GM21515 (cell line): ENCODE data around the gene ZSCAN4.

Source experiments
- ATAC-seq: cut with Tn5 transposase; IDR thresholded peaks from one replicate; pipeline ENCODE4 v1.9.1; 2021; ENCODE audit not compliant: unreplicated experiment

Gene ZSCAN4

DNA sequence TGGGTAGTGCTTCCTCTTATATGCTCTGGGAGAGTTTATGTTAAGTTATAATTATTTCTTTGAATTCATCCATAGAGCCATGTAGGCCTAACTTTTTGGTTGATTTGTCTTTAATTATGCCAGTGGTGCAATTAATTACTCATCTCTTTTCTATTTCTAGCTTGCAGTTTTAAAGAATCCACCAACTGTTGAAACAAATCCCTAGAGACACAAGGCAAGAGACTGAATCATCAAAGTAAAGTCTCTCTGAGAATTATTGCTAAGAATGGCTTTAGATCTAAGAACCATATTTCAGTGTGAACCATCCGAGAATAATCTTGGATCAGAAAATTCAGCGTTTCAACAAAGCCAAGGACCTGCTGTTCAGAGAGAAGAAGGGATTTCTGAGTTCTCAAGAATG lies 7.1 kb downstream of the ZSCAN4 start:
- no peak for ATAC-seq

DNA sequence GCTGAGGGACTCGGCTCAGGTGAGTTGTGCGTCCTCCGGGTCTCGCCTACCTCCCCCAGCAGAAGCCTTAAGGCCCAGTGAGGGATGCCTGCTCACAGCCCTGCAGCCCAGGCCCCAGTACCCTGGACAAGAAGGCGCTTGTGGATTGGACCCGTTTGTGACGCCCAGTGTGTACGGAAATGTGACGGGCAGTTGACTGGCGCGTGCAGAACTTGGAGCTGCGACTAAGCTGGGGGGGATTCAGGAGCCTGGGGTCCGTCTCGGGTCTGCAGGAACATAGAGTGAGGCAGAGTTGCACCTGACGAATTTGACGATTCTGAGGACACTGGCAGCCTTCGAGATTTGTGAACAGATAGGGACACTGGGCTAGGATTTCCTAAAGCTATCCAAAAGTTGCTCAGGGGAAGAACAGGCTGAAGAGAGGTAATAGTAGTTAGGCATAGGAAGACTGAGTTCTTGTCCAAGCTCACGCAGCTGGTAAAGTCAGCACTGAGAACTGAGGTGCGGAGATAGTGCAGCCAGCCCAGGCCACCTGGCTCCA lies 13.6 kb downstream of the ZSCAN4 start:
- no peak for ATAC-seq

DNA sequence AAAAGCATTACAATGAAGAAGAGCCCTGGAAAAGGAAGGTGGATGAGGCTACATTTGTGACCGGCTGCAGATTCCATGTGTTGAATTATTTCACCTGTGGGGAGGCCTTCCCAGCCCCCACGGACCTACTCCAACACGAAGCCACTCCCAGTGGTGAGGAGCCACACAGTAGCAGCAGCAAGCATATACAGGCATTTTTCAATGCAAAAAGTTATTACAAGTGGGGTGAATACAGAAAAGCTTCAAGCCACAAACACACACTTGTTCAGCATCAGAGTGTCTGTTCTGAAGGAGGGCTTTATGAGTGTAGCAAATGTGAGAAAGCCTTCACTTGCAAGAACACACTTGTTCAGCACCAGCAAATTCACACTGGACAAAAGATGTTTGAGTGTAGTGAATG lies 18.0 kb downstream of the ZSCAN4 start:
- no peak for ATAC-seq

DNA sequence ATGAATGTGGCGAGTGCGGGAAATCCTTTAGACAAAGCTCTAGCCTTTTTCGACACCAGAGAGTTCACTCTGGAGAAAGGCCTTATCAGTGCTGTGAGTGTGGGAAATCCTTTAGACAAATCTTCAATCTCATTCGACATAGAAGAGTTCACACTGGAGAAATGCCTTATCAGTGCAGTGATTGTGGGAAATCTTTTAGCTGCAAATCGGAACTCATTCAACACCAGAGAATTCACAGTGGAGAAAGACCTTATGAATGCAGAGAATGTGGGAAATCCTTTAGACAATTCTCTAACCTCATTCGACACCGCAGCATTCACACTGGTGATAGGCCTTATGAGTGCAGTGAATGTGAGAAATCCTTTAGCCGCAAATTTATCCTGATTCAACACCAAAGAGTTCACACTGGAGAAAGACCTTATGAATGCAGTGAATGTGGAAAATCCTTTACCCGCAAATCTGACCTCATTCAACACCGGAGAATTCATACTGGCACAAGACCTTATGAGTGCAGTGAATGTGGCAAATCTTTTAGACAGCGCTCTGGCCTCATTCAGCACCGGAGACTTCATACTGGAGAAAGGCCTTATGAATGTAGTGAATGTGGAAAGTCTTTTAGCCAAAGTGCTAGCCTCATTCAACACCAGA lies 18.8 kb downstream of the ZSCAN4 start:
- no peak for ATAC-seq

DNA sequence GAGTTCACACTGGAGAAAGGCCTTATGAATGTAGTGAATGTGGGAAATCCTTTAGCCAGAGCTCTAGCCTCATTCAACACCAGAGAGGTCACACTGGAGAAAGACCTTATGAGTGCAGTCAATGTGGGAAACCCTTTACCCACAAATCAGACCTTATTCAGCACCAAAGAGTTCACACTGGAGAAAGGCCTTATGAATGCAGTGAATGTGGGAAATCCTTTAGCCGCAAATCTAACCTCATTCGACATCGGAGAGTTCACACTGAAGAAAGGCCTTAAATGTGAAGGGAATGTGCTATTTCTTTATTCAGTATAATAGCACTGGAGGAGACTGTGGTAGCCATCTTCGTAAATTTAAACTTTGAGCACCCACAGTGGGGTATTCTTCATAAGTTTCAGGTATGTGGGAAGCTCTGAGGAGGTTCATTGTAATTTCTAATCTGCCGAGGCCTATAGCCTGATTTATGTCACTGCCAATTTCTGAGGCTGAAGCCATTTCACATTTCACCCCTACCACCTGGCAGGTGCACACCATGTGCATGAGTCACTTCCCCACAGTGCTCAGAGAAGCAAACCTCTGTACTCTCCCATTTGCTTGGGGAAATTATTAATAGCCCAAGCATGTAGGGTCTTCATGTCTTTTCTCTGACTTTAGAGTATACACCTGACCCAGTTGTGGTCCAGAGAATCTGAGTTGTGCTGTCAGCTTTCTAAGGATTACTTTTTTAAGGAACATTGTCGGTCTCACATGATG lies 19.5 kb downstream of the ZSCAN4 start:
- ATAC-seq = no peak

- ATAC-seq = no peak
These were observed 21.0 kb downstream of the ZSCAN4 start for GRCh38 chr19:57689750-57690149.

GRCh38 chr19:57701625-57702024 lies 32.9 kb downstream of the ZSCAN4 start:
- no peak for ATAC-seq

DNA sequence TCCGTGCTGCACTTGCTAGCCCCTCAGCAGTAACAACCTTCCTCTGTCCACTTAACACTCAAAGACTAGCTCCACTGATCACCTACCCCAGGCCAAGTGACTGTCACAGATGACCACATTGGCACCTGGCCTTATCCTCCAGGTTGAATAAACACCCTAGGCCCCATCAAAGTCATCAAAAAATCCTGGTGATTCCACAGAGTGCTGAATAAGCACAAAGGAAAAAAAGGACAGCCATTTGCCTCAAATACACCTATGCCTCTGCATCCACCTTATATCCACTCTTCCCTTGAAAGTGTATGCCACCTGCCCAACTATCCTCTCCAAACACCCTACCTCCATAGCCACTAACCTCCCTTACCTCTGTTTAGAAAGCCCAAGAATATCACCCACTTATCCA lies 37.6 kb downstream of the ZSCAN4 start:
- ATAC-seq = no peak

GRCh38 chr19:57708641-57709361 lies 40.1 kb downstream of the ZSCAN4 start, which contains the start of gene ZNF154:
TSS of gene ZNF154 (minus strand) at chr19:57709204. CDS start at chr19:57708971, 233 bp downstream.
- no peak for ATAC-seq

DNA sequence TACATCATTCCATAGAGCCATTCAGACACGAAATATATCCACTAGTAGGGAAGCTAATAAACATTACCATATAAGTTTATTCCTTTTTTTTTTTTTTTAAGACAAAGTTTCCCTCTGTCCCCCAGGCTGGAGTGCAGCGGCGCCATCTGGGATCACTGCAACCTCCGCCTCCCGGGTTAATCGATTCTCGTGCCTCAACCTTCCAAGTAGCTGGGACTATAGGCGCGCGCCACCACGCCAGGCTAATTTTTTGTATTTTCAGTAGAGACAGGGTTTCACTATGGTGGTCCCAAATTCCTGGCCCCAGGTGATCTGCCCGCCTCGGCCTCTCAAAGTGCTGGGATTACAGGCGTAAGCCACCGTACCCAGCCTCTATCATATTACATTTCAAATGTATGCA lies 40.9 kb downstream of the ZSCAN4 start:
- no peak for ATAC-seq

- ATAC-seq = no peak
These were observed 43.5 kb downstream of the ZSCAN4 start for GRCh38 chr19:57712222-57712621.

- ATAC-seq = no peak
These were observed 50.7 kb downstream of the ZSCAN4 start for GRCh38 chr19:57719424-57719823.

DNA sequence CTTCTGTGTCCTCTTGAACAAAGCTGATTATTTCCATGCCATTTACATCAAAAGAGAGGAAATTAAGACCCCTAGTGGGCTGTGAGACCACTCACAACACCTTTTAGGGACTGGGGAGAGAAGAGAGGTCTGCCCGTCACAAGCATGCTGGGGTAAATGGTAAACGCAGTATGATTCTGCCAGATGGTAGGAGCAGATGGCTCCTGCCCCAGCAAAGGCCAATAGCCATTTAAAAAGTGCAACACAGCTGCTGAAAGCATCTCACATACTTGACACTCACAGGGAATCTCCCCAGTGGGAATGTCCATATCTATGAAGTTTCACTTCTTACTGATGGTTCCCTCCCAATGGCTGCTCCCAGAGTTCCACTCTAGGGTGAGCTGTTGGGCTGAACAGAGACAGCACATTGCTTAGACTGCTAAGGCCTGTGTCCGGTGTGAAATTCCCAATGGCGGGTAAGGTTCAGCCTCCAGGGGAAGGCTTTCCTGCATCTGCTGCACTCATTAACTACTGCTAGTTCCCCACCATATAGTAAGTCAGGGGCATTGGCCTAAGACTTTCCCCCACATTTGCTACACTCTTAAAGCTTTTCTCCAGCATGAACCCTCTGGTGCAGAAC lies 51.3 kb downstream of the ZSCAN4 start:
- ATAC-seq = no peak

DNA sequence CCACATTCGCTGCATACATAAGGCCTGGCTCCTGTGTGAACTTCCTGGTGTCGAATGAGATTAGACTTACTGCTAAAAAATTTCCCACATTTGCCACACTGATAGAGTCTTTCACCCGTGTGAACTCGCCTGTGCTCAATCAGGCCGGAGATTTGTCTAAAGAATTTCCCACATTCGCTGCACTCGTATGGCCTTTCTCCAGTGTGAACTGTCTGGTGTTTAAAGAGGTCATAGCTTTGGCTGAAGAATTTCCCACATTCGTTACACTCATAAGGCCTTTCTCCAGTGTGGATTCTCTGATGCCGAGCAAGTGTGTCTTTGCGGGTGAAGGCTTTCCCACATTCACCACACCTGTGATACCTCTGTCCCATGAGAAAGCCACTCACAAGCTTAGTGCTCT lies 52.1 kb downstream of the ZSCAN4 start:
- ATAC-seq = no peak
